ENCODE measurements around the gene ITPR2. TPM values are rescaled to one million over a fixed set of nuclear protein-coding genes. Genes with fewer than 3 reads are reported as not detected.

ITPR2 gene
- total and polyA plus RNA-seq, 2 of the 8 experiments (the other 6 are each of a cell fraction or from before 2014, with no cell fraction given) = 4.1 to 48.3 TPM

DNA sequence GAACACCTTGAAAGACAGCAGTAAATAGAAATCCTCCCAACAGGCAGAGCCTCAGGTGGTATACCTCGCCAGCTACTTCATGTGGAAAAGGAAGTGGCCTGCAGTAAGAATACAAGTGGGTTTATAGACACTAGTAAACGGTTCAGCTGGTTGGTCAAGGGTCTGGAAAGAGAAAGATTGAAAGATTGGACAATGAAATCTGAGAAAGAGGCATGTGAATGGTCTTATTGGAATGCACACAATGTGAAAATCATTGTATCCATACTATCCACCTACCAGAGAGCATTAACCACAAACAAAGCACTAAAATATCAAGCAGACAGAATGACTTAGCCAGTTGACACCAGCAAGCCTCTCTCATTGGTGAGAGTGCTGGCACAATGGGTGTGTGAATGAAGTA, 539.4 kb downstream of the ITPR2 start (continued):
- TF ChIP-seq HDAC6 (IDR thresholded peaks at IDR 0.05; ENCODE audit: low read depth, low read length) (no peak), NRF1 (IDR thresholded peaks at IDR 0.05; ENCODE audit: low read depth, low read length) (no peak), SP4 (IDR thresholded peaks at IDR 0.05; ENCODE audit: low read length) (no peak), RAD21 (IDR thresholded peaks at IDR 0.05 in 1 of 2, conservative IDR thresholded peaks at IDR 0.05 in 1 of 2; ENCODE audit: low read depth in 2 of 2, low read length in 2 of 2) (no peak)
